A204.1 (cell line): ENCODE results near the gene MIPOL1.

Experiments used
- FAIRE-seq: peaks from 2 replicates; lab custom pipeline; 2012; peaks lifted over from hg19 to GRCh38; lab: Jason Lieb, UNC

MIPOL1 gene

GRCh38 chr14:37587131-37587803 is 389.5 kb downstream of the MIPOL1 start:
- no peak for FAIRE-seq

DNA sequence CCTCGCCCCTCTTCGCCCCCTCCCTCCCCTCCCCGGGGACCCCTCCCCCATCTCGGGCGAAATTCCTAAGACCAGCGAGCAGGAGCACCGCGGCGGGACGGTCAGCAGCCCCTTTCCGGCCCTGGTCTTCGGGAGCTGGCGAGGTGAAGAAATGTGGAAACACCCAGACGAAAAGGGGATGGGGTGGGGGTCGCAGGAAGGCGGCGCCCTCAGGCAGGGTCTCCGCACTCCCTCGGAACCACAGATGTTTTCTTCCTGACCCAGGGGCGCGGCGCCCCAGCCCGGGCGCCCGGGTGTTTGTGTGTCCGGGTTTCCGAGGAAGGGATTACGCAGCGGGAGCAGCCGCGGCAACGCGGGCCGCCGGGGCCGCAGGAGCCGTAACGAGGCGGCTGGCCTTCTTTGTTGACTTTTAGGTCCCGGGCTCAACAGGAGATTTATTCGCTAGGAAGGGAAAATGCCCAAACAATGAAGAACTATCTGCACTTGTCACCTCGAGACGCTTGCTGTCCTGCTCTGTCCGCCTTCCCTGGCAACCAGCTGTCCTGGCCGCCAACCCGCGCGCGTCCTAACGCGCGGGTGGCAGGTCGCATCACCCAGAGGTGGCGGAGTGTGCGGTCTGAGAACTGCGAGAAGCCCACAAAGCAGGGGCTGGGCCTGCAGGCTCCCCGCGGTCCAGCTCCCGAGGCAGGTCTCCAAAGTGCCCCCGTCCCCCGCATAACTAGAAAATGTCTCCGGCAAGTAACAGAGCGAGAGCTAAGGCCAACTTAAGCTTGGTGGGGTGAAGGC is 390.3 kb downstream of the MIPOL1 start:
- no peak for FAIRE-seq

- FAIRE-seq: no peak
Observed at GRCh38 chr14:37588667-37588955, 390.9 kb downstream of the MIPOL1 start.

- no peak for FAIRE-seq
Observed at GRCh38 chr14:37588956-37589714, 391.4 kb downstream of the MIPOL1 start.

- peak; percentile 80 for FAIRE-seq
Observed at GRCh38 chr14:37589715-37590427, 392.1 kb downstream of the MIPOL1 start.

DNA sequence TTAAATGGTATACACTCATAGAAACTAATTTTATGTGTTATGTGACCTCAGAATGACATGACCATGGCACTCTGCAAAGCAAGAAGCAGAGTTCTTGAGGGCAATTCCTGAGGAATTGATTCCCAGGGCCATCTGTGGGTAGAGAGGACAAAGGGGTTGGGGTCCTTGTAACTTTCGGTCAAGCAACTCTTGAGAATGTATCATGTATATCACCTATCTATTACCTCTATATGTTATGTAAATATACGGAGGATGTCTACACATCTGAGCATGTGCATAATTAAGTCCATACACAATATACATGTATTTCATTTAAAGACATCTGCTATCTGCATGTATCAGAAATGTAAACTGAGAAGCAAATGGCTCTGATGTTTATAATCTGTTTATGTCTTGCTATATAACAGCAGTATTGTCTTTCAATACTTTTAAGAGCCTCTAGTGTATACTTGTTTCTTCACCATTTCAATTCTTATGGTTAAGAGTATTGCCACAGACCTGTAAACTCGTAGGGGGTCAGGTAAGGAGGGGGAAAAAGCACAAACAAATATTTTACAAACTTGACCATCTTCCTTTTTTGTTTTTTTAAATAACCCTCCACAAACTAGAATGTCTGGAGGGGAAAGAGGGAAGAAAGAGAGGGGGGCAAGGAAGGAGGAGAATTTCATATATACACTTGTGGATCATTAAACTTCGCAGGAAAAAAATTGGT is 392.8 kb downstream of the MIPOL1 start:
- no peak for FAIRE-seq

DNA sequence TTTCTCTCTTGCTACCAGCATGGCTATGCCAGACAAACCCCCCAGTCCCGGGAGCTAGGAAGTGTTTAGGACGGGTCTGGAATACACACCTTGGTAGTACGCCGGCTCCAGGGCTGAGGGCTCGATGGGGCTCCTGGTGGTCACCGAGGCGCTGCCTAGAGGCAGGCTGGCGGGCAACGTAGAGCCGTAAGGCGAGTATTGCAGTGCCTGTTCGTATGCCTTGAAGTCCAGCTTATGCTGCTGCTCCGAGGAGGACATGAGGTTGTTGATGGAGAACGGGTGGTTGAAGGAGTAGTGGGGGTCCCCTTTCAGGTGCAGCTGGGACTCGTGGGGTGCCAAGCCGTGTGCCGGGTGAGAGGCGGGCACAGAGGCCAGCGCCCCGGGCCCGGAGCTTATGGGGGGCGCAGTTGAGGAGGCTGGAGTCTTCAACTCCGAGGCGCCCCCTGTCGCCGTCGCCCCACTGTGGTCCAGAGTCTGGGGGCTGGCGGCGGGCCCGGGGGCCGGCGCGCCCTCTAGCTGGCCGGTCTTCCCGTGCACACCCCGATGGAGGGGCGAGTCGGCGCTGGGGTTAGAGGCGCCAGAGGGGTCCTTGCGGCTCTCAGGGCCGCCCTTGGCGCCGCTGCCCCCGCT is 393.7 kb downstream of the MIPOL1 start:
- FAIRE-seq: no peak

DNA sequence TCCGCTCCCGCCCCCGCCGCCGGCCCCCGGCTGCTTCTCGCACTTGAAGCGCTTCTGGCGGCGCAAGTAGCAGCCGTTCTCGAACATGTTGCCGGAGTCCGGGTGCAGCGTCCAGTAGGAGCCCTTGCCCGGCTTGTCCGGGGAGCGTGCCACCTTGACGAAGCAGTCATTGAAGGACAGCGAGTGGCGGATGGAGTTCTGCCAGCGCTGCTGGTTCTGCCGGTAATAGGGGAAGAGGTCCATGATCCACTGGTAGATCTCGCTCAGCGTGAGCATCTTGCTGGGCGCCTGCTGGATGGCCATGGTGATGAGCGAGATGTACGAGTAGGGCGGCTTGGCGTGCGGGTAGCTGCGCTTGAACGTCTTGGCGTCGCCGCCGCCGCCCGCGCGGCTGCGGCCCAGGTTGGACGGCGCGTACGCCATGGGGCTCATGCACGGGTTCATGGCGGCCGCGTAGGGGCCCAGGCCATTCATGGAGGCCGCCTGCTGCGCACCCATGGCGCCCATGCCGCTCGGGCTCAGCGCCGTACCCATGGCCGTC is 394.3 kb downstream of the MIPOL1 start:
- FAIRE-seq: no peak

- no peak for FAIRE-seq
Observed at GRCh38 chr14:37592482-37593408, 395.0 kb downstream of the MIPOL1 start.

GRCh38 chr14:37593511-37594237 is 395.9 kb downstream of the MIPOL1 start:
- FAIRE-seq: no peak

GRCh38 chr14:37594238-37594970 is 396.7 kb downstream of the MIPOL1 start:
- peak; percentile 46 for FAIRE-seq

GRCh38 chr14:37594971-37595808 is 397.5 kb downstream of the MIPOL1 start, which contains the start of the genes FOXA1 and TTC6:
Gene FOXA1, minus strand, starts transcription at chr14:37595249. Its CDS starts 277 bp downstream, at chr14:37594972.
Gene TTC6, plus strand, starts transcription at chr14:37595629. Its CDS starts 26,436 bp downstream, at chr14:37622065.
- no peak for FAIRE-seq

DNA sequence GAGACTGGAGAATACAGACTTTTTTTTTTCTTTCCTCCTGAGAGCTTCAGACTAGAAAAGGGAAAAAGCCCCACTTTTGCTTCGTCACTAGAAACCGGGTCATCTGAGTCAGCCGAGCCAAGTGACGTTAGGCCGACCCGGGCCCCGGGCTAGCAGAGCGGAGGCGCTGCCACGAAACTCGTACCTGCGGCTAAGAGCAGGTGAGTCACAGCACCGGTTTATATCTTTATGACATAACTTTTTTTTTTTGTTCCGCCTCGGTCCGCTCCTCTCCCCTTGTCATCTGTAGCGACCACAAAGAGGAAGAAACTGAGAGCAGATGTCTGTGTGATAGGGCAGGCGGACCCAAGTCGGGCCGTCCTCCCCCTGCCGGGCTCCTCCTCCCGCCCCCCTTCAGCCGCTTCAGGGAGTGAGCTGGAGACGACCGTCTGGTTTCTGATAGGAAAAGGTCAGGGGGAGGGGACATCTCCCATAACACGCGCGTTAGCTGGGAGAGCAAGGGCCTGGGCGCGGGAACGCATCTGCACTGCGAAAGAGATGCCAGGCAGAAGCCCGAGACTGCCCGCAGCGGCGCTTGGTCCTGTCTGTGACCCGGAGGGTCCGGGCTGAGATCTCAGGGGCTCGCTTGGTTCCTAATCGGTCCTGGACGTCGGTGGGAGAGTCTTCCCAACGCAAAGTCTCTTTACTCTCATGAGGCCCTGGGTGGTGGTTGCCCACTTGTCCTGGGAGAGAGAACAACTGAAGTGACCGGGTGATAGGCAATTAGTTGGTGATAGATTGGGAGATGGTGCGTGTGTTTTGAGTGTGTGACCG is 398.3 kb downstream of the MIPOL1 start:
- no peak for FAIRE-seq

GRCh38 chr14:37596790-37597472 is 399.2 kb downstream of the MIPOL1 start:
- no peak for FAIRE-seq

- no peak for FAIRE-seq
Observed at GRCh38 chr14:37597538-37597913, 399.8 kb downstream of the MIPOL1 start.
